Psoas muscle (tissue), 8 donors: Measurements from ENCODE around the gene FAF1. TPM values are rescaled to one million over a fixed set of nuclear protein-coding genes. Genes with fewer than 3 reads are reported as not detected.

Experiments
- ATAC-seq, 4 donors: fragments of 200-7000 bp; cut with Tn5 transposase; one replicate each; pipeline ENCODE4 v1.9.1; 2020; ENCODE audit warnings: moderate library complexity in 3 of 4, mild to moderate bottlenecking in 2 of 4
- DNase-seq, 2 donors: peaks; one replicate each; pipeline ENCODE4 v3.0.0-alpha.2; 2020
- H3K27ac ChIP-seq: fragments of 200-600 bp; one replicate; pipeline ENCODE4 v1.8.0; 2022
- H3K27me3 ChIP-seq, 3 donors: fragments of 200-600 bp in 1 of 3; one replicate each; pipeline versions ENCODE4 v1.6.1 to v1.8.0; 2013 to 2022; ENCODE audit warnings: low read length in 2 of 3, mild to moderate bottlenecking in 2 of 3, moderate library complexity in 1 of 3; ENCODE audit not compliant: insufficient read depth in 3 of 3
- H3K36me3 ChIP-seq, 2 donors: fragments of 200-600 bp in 1 of 2; one replicate each; pipeline versions ENCODE4 v1.6.1 to v1.8.0; 2013 to 2022; ENCODE audit warnings: low read depth in 1 of 2, mild to moderate bottlenecking in 1 of 2, moderate library complexity in 1 of 2; ENCODE audit not compliant: insufficient read depth in 1 of 2
- H3K4me1 ChIP-seq: fragments of 200-600 bp; one replicate; pipeline ENCODE4 v1.8.0; 2022
- H3K4me3 ChIP-seq: fragments of 200-600 bp; one replicate; pipeline ENCODE4 v1.8.0; 2022; ENCODE audit warnings: mild to moderate bottlenecking
- H3K9me3 ChIP-seq: fragments of 200-600 bp; one replicate; pipeline ENCODE4 v1.8.0; 2022
- CTCF ChIP-seq: fragments of 200-600 bp; IDR thresholded peaks from one replicate; pipeline ENCODE4 v1.8.0; 2022; ENCODE audit warnings: antibody characterized with exemption
- WGBS, 3 donors: extraction: QIAGEN DNeasy Blood & Tissue Kit; methylation state at CpG; one replicate each; pipeline versions ENCODE4 v1.1.6 to v1.1.7; 2013; 5-methylcytosine and 5-hydroxymethylcytosine counted together
- intact Hi-C, 2 donors: fragments of 100-400 bp; cut with DNase I; formaldehyde crosslinking; loops; one replicate each; pipeline versions ENCODE4 v1.11.0 to v1.14.2; 2022
- polyA plus RNA-seq, 3 donors: library from polyadenylated mRNA; stranded (reverse); fragments of 200-250 nt; gene quantifications; one replicate each; pipeline ENCODE4 v1.2.3, GENCODE V29; 2013
- total RNA-seq, 4 donors: library from RNA; stranded (reverse); fragmentation: NEBNext Ultra II Directional in 2 of 4; extraction: Animal tissue kit (Norgen Biotek cat#: 25700) in 2 of 4; gene quantifications; one replicate each; pipeline versions ENCODE4 v1.2.1 to v1.2.4, GENCODE V29; 2021 to 2023
- donor health status: healthy with polysubstance abuse.
- donor health status: DM: no; HTN: no; CAD: no; lungs with moderate emphysema.
- donor health status: Bipolar disorder and iron deficiency.
- donor health status: healthy.
- donor health status: DM: yes; HTN: yes; CAD: no.
- donor health status: DM: no; HTN: no; CAD: no.
- donor health status: DM: no; HTN: no; CAD: no.
- donor health status: DM: yes; HTN: yes; CAD: no.

FAF1 gene
- total and polyA plus RNA-seq, 7 donors, result 67.8 to 128 (median 108) TPM

DNA sequence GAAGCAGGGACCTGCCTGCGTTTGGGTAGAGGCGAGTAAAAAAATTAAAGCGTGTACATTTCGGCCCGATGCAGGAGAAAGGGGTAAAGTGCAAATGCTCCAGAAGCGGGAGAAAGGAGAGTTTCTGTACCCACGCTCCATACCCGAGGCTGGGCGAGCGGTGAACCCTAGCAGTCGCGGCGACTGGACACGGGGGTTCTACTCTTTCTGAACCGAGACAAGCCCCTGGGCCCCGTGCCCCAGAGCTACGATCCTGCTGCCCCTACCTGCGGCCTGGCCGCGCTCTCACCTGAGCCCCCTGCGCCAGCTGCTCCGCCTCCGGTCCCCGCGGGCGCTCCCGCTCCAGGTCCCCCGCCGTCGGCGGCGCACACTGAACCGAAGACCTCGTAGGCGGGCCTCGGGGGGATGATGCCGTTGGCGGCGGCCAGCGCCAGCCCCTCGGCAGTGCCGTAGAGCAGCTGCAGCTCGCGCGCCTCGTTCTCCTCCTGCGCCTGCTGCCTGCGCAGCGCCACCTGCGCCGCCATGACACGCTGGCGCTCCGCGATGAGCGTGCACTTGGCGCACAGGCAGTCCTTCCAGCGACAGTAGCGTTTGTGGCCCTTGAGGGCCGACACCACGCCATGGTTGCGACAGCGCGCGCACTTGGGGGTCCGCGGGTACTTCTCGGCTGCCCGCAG, 539.2 kb downstream of the FAF1 start:
- Histone ChIP-seq H3K9me3 (no peaks in the 10 kb centered on the region), H3K36me3 (no peaks in the 10 kb centered on the region), H3K27ac (no peak overlapping the region), H3K4me1 (peaks cover 22% of the 10 kb centered on the region), H3K27me3 (peaks cover 9 to 99% (median 72%) of the 10 kb centered on the region in 3 donors), H3K4me3 (peak overlapping the region; percentile 31)
- 1 to 3% (median 1%) methylated on average over 51 to 69 of the region's 69 CpGs for WGBS, 3 donors
- intact Hi-C loops, result no loop called here
- TF ChIP-seq CTCF, result no peak
- ATAC-seq (no peak), DNase-seq (no peak)

GRCh38 chr1:50419907-50420677, 540.0 kb downstream of the FAF1 start:
- Histone ChIP-seq H3K27me3 (peaks cover 8 to 99% (median 72%) of the 10 kb centered on the region in 3 donors), H3K9me3 (no peaks in the 10 kb centered on the region), H3K36me3 (no peaks in the 10 kb centered on the region), H3K4me1 (peaks cover 19% of the 10 kb centered on the region), H3K4me3 (no peak overlapping the region), H3K27ac (no peak overlapping the region)
- intact Hi-C loops, result no loop called here
- 11 to 18% (median 15%) methylated on average over 21 of the region's 21 CpGs for WGBS, 3 donors
- ATAC-seq, result no peak
- DNase-seq, result no peak
- TF ChIP-seq CTCF, result no peak

DNA sequence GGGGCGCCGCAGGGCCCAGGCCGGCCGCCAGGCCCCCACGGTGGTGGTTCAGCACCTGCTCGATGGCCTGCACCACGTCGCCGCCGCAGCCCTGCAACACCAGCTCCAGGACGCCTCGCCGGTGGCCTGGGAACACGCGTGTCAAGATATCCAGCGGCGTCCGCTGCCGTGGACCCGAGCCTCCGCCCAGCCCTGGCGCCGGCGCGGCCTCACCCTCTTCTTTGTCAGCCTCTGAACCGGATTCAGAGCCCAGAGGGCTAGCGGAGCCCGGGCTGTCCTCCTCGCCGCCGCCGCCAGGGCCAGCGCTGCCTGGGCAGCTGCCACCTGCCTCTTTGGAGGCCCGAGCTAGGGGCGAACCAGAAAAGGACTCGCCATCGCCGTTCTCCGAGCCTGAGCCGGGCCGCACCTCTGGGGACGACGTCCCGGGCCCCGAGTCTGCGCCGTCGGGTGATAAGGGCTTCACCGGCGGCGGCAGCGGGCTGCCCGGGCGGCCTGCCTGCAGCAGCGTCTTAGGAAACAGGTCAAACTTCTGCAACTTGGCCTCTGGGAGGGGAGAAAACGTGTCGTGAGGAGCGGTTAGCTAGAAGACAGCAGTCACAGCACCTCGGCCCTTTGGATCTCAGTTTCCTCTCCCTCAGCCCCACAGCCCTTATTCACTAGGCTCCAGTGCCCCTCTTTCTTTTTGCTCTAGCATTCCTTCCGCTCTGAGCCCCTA, 540.7 kb downstream of the FAF1 start:
- Histone ChIP-seq H3K27me3 (peaks cover 5 to 99% (median 68%) of the 10 kb centered on the region in 3 donors), H3K4me1 (peaks cover 13% of the 10 kb centered on the region), H3K4me3 (peak overlapping the region; percentile 30), H3K36me3 (no peaks in the 10 kb centered on the region), H3K27ac (no peak overlapping the region), H3K9me3 (no peaks in the 10 kb centered on the region)
- 2 to 4% (median 2%) methylated on average over 31 to 60 of the region's 60 CpGs for WGBS, 3 donors
- no peak for ATAC-seq
- no peak for DNase-seq
- TF ChIP-seq CTCF, result no peak
- intact Hi-C loops, result no loop called here

DNA sequence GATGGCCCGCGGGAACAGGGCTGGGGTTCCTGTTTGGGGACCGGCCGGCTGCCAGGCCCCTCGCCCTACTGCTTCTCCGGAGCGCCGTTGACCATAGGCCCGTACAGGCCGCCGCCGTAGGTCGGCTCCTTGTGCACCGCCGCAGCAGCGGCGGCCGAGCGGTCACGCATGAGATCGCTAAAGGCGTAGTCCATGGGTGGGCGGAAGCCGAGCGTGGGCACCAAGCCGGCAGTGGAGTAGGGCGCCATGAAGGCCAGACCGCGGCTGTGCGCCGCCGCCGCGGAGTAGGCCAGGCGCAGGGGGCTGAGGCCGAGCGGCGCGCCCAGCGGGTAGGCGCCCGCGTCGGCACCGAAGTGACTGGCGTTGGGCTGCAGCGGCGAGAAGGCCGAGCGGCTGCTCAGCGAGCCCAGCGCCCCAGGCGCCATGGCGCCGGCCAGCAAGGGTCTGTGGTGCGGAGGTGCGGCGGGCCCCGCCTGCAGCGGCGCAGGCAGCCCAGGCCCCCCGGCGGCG, 541.4 kb downstream of the FAF1 start:
- H3K4me3 ChIP-seq, result peak overlapping the region; percentile 62
- ATAC-seq (peak; percentile 33 to 46 (median 40)), DNase-seq (peak in 1 of 2 donors; percentile 53)
- H3K27me3 ChIP-seq, result peaks cover 5 to 99% (median 69%) of the 10 kb centered on the region in 3 donors
- H3K4me1 ChIP-seq, result peaks cover 11% of the 10 kb centered on the region
- no peaks in the 10 kb centered on the region for H3K36me3 ChIP-seq
- intact Hi-C loops, result no loop called here
- no peak for TF ChIP-seq CTCF
- H3K9me3 ChIP-seq, result no peaks in the 10 kb centered on the region
- H3K27ac ChIP-seq, result no peak overlapping the region
- 1% methylated on average over 42 to 64 of the region's 64 CpGs for WGBS, 3 donors
